ENCODE data around the gene JMJD8. TPM values are rescaled to one million over a fixed set of nuclear protein-coding genes. Genes with fewer than 3 reads are reported as not detected.
A peak's percentile ranks its signal among the peaks of the same experiment; 100 is the strongest.

JMJD8 gene
- total and polyA plus RNA-seq, 4 donors: 21.2 to 52.6 (median 33.4) TPM

GRCh38 chr16:716200-716568 lies 32.0 kb upstream of the JMJD8 start (continued):
- TF ChIP-seq, protein P1, sequence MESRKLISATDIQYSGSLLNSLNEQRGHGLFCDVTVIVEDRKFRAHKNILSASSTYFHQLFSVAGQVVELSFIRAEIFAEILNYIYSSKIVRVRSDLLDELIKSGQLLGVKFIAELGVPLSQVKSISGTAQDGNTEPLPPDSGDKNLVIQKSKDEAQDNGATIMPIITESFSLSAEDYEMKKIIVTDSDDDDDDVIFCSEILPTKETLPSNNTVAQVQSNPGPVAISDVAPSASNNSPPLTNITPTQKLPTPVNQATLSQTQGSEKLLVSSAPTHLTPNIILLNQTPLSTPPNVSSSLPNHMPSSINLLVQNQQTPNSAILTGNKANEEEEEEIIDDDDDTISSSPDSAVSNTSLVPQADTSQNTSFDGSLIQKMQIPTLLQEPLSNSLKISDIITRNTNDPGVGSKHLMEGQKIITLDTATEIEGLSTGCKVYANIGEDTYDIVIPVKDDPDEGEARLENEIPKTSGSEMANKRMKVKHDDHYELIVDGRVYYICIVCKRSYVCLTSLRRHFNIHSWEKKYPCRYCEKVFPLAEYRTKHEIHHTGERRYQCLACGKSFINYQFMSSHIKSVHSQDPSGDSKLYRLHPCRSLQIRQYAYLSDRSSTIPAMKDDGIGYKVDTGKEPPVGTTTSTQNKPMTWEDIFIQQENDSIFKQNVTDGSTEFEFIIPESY (IDR thresholded peaks at IDR 0.05): no peak
- no peak for TF ChIP-seq NR2F2 (IDR thresholded peaks at IDR 0.05)

DNA sequence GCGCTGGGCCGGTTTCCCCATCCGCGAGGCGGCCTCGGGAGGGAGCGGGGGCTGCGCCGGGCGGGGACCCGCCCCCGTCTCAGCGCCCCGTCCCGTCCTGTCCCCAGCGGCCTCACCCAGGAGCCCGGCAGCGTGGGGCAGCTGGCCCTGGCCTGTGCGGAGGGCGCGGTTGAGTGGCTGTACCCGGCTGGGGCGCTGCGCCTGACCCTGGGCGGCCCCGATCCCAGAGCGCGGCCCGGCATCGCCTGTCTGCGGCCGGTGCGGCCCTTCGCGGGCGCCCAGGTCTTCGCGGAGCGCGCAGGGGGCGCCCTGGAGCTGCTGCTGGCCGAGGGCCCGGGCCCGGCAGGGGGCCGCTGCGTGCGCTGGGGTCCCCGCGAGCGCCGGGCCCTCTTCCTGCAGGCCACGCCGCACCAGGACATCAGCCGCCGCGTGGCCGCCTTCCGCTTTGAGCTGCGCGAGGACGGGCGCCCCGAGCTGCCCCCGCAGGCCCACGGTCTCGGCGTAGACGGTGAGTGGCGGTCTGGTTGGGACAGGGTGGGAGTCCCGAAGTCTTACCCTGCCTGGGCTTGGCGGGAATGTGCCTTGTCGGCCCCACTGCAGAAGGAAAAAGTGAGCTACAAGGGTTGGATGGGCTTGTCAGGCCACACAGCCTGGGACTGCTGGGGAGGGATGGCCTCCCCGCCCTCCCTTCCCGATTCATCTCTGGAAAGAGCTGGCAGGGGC lies 31.5 kb upstream of the JMJD8 start:
- Histone ChIP-seq H3K9ac (ENCODE audit: low read depth in 1 of 2, low read length in 2 of 2) (no peak overlapping the region), H3K27ac (ENCODE audit: low read depth in 1 of 2, low read length in 2 of 2) (no peak overlapping the region)

More for the DNA sequence above, 31.5 kb upstream of the JMJD8 start:
- no peaks in the 10 kb centered on the region for H3K9me3 ChIP-seq (ENCODE audit: control insufficient read depth in 4 of 4, low read length in 3 of 4)
- H3K36me3 ChIP-seq (ENCODE audit: control insufficient read depth in 4 of 4, insufficient read depth in 3 of 4, low read depth in 1 of 4, low read length in 3 of 4): peaks cover 0 to 2% (median 0%) of the 10 kb centered on the region in 4 donors
- WGBS: 2% methylated on average over 74 of the region's 74 CpGs
- TF ChIP-seq HNF4A (conservative IDR thresholded peaks at IDR 0.05) (no peak), FOXA2 (IDR thresholded peaks at IDR 0.05) (no peak), MAX (IDR thresholded peaks at IDR 0.05) (no peak), EGR1 (IDR thresholded peaks at IDR 0.05; ENCODE audit: low read depth in 2 of 2) (no peak), HNF4G (IDR thresholded peaks at IDR 0.05) (no peak), GABPA (IDR thresholded peaks at IDR 0.05 in 1 of 2, conservative IDR thresholded peaks at IDR 0.05 in 1 of 2) (no peak), FOXA1 (IDR thresholded peaks at IDR 0.05) (no peak), NR2F2 (IDR thresholded peaks at IDR 0.05) (no peak), ATF3 (IDR thresholded peaks at IDR 0.05) (no peak), RAD21 (IDR thresholded peaks at IDR 0.05) (no peak), RXRA (IDR thresholded peaks at IDR 0.05) (no peak), JUND (IDR thresholded peaks at IDR 0.05) (no peak), TAF1 (conservative IDR thresholded peaks at IDR 0.05) (no peak), SP1 (IDR thresholded peaks at IDR 0.05) (no peak)
- TF ChIP-seq, protein P2, sequence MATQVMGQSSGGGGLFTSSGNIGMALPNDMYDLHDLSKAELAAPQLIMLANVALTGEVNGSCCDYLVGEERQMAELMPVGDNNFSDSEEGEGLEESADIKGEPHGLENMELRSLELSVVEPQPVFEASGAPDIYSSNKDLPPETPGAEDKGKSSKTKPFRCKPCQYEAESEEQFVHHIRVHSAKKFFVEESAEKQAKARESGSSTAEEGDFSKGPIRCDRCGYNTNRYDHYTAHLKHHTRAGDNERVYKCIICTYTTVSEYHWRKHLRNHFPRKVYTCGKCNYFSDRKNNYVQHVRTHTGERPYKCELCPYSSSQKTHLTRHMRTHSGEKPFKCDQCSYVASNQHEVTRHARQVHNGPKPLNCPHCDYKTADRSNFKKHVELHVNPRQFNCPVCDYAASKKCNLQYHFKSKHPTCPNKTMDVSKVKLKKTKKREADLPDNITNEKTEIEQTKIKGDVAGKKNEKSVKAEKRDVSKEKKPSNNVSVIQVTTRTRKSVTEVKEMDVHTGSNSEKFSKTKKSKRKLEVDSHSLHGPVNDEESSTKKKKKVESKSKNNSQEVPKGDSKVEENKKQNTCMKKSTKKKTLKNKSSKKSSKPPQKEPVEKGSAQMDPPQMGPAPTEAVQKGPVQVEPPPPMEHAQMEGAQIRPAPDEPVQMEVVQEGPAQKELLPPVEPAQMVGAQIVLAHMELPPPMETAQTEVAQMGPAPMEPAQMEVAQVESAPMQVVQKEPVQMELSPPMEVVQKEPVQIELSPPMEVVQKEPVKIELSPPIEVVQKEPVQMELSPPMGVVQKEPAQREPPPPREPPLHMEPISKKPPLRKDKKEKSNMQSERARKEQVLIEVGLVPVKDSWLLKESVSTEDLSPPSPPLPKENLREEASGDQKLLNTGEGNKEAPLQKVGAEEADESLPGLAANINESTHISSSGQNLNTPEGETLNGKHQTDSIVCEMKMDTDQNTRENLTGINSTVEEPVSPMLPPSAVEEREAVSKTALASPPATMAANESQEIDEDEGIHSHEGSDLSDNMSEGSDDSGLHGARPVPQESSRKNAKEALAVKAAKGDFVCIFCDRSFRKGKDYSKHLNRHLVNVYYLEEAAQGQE (IDR thresholded peaks at IDR 0.05): no peak
- TF ChIP-seq, protein P3, sequence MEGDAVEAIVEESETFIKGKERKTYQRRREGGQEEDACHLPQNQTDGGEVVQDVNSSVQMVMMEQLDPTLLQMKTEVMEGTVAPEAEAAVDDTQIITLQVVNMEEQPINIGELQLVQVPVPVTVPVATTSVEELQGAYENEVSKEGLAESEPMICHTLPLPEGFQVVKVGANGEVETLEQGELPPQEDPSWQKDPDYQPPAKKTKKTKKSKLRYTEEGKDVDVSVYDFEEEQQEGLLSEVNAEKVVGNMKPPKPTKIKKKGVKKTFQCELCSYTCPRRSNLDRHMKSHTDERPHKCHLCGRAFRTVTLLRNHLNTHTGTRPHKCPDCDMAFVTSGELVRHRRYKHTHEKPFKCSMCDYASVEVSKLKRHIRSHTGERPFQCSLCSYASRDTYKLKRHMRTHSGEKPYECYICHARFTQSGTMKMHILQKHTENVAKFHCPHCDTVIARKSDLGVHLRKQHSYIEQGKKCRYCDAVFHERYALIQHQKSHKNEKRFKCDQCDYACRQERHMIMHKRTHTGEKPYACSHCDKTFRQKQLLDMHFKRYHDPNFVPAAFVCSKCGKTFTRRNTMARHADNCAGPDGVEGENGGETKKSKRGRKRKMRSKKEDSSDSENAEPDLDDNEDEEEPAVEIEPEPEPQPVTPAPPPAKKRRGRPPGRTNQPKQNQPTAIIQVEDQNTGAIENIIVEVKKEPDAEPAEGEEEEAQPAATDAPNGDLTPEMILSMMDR (IDR thresholded peaks at IDR 0.05; ENCODE audit: low read depth, low read length, missing input control): no peak
- TF ChIP-seq, protein P1 (IDR thresholded peaks at IDR 0.05): no peak
- H3K4me3 ChIP-seq (ENCODE audit: low read depth in 1 of 3, low read length in 3 of 3): peak overlapping the region in 2 of 3 donors; percentile 60 to 74
- peaks cover 23 to 38% (median 29%) of the 10 kb centered on the region in 4 donors for H3K4me1 ChIP-seq (ENCODE audit: control insufficient read depth in 4 of 4, insufficient read depth in 4 of 4, low read length in 3 of 4)
- no peak for DNase-seq (ENCODE audit: low spot score)
- peaks cover 0 to 3% (median 0%) of the 10 kb centered on the region in 4 donors for H3K27me3 ChIP-seq (ENCODE audit: control insufficient read depth in 4 of 4, insufficient read depth in 4 of 4, low read length in 3 of 4)
